Tibial nerve (tissue), 4 donors: ENCODE data around the gene ZMYND8. TPM values are rescaled to one million over a fixed set of nuclear protein-coding genes. Genes with fewer than 3 reads are reported as not detected.
A peak's percentile ranks its signal among the peaks of the same experiment; 100 is the strongest.

Experiments used
- DNase-seq, 2 donors: peaks; one replicate each; pipeline ENCODE4 v3.0.0-alpha.2; 2019; ENCODE audit warnings: low spot score in 2 of 2
- H3K27ac ChIP-seq, 4 donors: fragments of 200-600 bp; sonication (generic) in 3 of 4; one replicate each; pipeline ENCODE4 v1.5.1; 2017 to 2019; ENCODE audit warnings: mild to moderate bottlenecking in 1 of 4
- H3K27me3 ChIP-seq, 2 donors: fragments of 200-600 bp; sonication (generic) in 1 of 2; one replicate each; pipeline versions ENCODE4 v1.5.1 to v1.6.0; 2017 to 2019
- H3K36me3 ChIP-seq, 3 donors: fragments of 200-600 bp; sonication (generic); one replicate each; pipeline ENCODE4 v1.5.1; 2018 to 2019
- H3K4me1 ChIP-seq, 4 donors: fragments of 200-600 bp; sonication (generic) in 3 of 4; one replicate each; pipeline ENCODE4 v1.5.1; 2017 to 2019
- H3K4me3 ChIP-seq, 4 donors: fragments of 200-600 bp; sonication (generic) in 3 of 4; one replicate each; pipeline ENCODE4 v1.5.1; 2017 to 2019; ENCODE audit warnings: mild to moderate bottlenecking in 1 of 4, moderate library complexity in 1 of 4
- H3K9me3 ChIP-seq, 4 donors: fragments of 200-600 bp; sonication (generic) in 3 of 4; one replicate each; pipeline ENCODE4 v1.5.1; 2017 to 2019
- CTCF ChIP-seq, 5 experiments: fragments of 200-600 bp in 3 of 5; fragments of 450-650 bp in 2 of 5; sonication (generic) in 3 of 5; IDR thresholded peaks; one replicate each; pipeline ENCODE4 v1.5.1; 2016 to 2019; ENCODE audit warnings: antibody characterized with exemption in 5 of 5, mild to moderate bottlenecking in 3 of 5, moderate library complexity in 2 of 5
- EP300 ChIP-seq, 2 donors: sonication (generic); formaldehyde crosslinking; IDR thresholded peaks; one replicate each; pipeline ENCODE4 v1.6.1; 2017; ENCODE audit warnings: antibody characterized with exemption in 2 of 2, mild to moderate bottlenecking in 1 of 2
- POLR2A ChIP-seq, 2 donors: fragments of 450-650 bp; IDR thresholded peaks; one replicate each; pipeline ENCODE4 v1.6.1; 2017; ENCODE audit warnings: antibody characterized with exemption in 2 of 2, mild to moderate bottlenecking in 2 of 2, moderate library complexity in 2 of 2
- WGBS, 2 donors: methylation state at CpG; one replicate each; pipeline ENCODE4 v1.1.5; 2018; 5-methylcytosine and 5-hydroxymethylcytosine counted together
- total RNA-seq, 4 donors: library from RNA; depleted of rRNA; stranded (reverse); fragments of >200 nt; gene quantifications; one replicate each; pipeline ENCODE4 v1.1.0, GENCODE V29; 2016

Gene ZMYND8
- total RNA-seq, 4 donors from 2014 or later: 45.3 to 69.9 (median 49.8) TPM

- Histone ChIP-seq H3K9me3 (no peaks in the 10 kb centered on the region), H3K27me3 (no peaks in the 10 kb centered on the region), H3K4me1 (peaks cover 5 to 68% (median 34%) of the 10 kb centered on the region in 4 donors), H3K27ac (peak overlapping the region in 2 of 4 donors; percentile 98 to 100), H3K4me3 (no peak overlapping the region), H3K36me3 (peaks cover 0 to 13% (median 0%) of the 10 kb centered on the region in 3 donors)
- DNase-seq: no peak
- 83% methylated on average over 3 of the region's 3 CpGs for WGBS, 2 donors
- TF ChIP-seq EP300 (IDR thresholded peaks at IDR 0.05) (no peak), POLR2A (IDR thresholded peaks at IDR 0.05) (no peak), CTCF (IDR thresholded peaks at IDR 0.05) (no peak)
These were observed 10.3 kb downstream of the ZMYND8 start for GRCh38 chr20:47346172-47346571.

DNA sequence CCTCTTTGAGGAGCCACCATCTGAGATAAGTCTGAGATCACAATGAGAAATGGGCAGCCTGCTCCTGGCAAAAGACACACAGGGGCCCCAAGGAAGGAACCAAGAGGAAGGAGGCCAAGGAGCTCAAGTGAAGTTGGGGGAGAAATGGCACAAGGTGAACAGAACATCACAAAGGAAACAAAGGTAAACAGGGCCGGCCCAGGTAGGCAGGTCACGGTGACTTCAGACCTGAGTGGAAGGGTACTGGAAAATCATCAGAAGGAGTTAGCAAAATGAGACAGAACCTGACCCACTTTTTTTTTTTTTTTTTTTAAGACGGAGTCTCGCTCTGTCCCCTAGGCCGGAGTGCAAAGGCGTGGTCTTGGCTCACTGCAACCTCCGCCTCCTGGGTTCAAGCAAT is 11.3 kb downstream of the ZMYND8 start:
- Histone ChIP-seq H3K36me3 (peaks cover 0 to 13% (median 0%) of the 10 kb centered on the region in 3 donors), H3K27ac (peak overlapping the region in 1 of 4 donors; percentile 36), H3K9me3 (no peaks in the 10 kb centered on the region), H3K4me3 (no peak overlapping the region), H3K27me3 (no peaks in the 10 kb centered on the region), H3K4me1 (peaks cover 5 to 68% (median 27%) of the 10 kb centered on the region in 4 donors)
- TF ChIP-seq EP300 (IDR thresholded peaks at IDR 0.05) (no peak), POLR2A (IDR thresholded peaks at IDR 0.05) (no peak), CTCF (IDR thresholded peaks at IDR 0.05) (no peak)
- 90 to 94% methylated on average over 7 of the region's 7 CpGs for WGBS, 2 donors
- no peak for DNase-seq

DNA sequence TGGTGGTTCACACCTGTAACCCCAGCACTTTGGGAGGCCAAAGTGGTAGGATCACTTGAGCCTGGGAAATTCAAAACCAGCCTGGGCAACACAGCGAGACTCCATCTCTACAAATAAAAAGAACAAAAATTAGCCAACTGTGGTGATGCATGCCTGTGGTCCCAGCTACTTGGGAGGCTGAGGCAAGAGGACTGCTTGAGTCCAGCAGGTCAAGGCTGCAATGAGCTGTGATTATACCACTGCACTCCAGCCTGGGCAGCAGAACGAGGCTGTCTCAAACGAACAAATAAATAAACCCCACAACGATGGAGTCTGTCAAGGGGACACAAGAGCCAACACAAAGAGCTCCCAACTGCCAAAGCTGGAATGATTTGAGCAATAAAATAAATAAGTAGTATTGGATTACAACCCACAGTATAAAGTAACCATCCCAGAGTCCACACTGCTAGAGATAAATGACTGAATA is 13.5 kb downstream of the ZMYND8 start:
- no peak for DNase-seq
- H3K27ac ChIP-seq: peak overlapping the region in 3 of 4 donors; percentile 11 to 51 (median 29)
- TF ChIP-seq CTCF (IDR thresholded peaks at IDR 0.05) (no peak), POLR2A (IDR thresholded peaks at IDR 0.05) (no peak), EP300 (IDR thresholded peaks at IDR 0.05) (no peak)
- no peaks in the 10 kb centered on the region for H3K9me3 ChIP-seq
- WGBS, 2 donors: 48 to 56% methylated on average over 4 of the region's 4 CpGs
- no peak overlapping the region for H3K4me3 ChIP-seq
- no peaks in the 10 kb centered on the region for H3K27me3 ChIP-seq
- peaks cover 0 to 15% (median 0%) of the 10 kb centered on the region in 3 donors for H3K36me3 ChIP-seq
- H3K4me1 ChIP-seq: peaks cover 2 to 55% (median 10%) of the 10 kb centered on the region in 4 donors

DNA sequence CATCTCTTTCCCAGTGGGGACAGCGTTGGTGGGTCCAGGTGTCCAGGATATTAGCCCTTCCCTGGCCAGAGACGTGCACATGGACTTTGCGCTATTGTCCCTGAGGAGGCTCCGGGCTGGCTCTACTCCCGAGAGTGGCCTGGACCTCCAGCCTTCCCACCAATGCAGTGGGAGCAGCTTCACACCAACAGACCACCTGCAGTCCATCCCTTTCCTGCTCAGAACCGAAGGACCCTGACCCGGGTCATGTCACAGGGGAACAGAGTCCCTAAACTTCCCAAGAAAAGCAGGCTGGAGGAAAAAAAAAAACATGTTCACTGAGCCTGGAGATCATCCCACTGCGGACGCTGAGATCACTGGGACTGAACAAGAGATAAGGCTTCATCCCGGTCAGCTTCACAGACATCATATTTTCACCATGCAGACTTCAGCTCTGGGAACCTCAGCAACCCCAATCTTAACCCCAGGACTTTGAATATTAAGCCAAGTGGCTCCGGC is 18.3 kb downstream of the ZMYND8 start:
- Histone ChIP-seq H3K4me1 (peaks cover 0 to 72% (median 35%) of the 10 kb centered on the region in 4 donors), H3K27ac (peak overlapping the region in 3 of 4 donors; percentile 29 to 94 (median 92)), H3K4me3 (no peak overlapping the region), H3K36me3 (peaks cover 0 to 6% (median 0%) of the 10 kb centered on the region in 3 donors), H3K27me3 (no peaks in the 10 kb centered on the region), H3K9me3 (no peaks in the 10 kb centered on the region)
- no peak for DNase-seq
- 66 to 73% methylated on average over 9 to 11 of the region's 11 CpGs for WGBS, 2 donors
- TF ChIP-seq CTCF (IDR thresholded peaks at IDR 0.05) (no peak), POLR2A (IDR thresholded peaks at IDR 0.05) (no peak), EP300 (IDR thresholded peaks at IDR 0.05) (no peak)

DNA sequence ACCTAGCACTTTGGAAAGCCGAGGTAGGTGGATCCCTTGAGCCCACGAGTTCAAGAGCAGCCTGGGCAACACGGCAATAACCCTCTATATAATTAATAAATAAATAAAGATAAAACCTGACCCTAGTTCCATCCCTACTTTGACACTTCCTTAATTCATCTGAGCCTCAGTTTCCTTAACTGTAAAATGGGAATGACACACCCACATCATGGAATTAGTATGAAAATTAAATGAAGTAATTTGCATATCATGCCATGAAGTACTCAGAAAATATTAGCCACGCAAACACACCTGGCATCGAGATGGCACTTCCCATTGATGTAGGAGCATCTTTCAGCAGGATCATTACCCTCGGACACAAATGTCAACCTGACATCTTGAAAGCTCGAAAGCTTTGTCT is 19.1 kb downstream of the ZMYND8 start:
- H3K4me3 ChIP-seq: no peak overlapping the region
- peaks cover 0 to 6% (median 0%) of the 10 kb centered on the region in 3 donors for H3K36me3 ChIP-seq
- no peaks in the 10 kb centered on the region for H3K9me3 ChIP-seq
- no peak for TF ChIP-seq CTCF (IDR thresholded peaks at IDR 0.05)
- DNase-seq: no peak
- H3K27ac ChIP-seq: peak overlapping the region in 3 of 4 donors; percentile 72 to 94 (median 92)
- no peaks in the 10 kb centered on the region for H3K27me3 ChIP-seq
- peaks cover 0 to 75% (median 36%) of the 10 kb centered on the region in 4 donors for H3K4me1 ChIP-seq
- WGBS, 2 donors: 94 to 96% methylated on average over 7 of the region's 7 CpGs
